ENCODE measurements around the gene SAYSD1. TPM values are rescaled to one million over a fixed set of nuclear protein-coding genes. Genes with fewer than 3 reads are reported as not detected.

Gene SAYSD1
- total and polyA plus RNA-seq, 9 of the 15 experiments (the other 6 are each of a cell fraction or from before 2014, with no cell fraction given): 3.5 to 19.1 (median 12.4) TPM

GRCh38 chr6:39114704-39115599 is at the start of gene SAYSD1 (continued):
- TF ChIP-seq ARID3A (IDR thresholded peaks at IDR 0.05; ENCODE audit: borderline replicate concordance, low read depth, low read length): no peak
- TF ChIP-seq ZNF785 (CRISPR knock-in tag; IDR thresholded peaks at IDR 0.05): no peak
- TF ChIP-seq MYC (IDR thresholded peaks at IDR 0.05; ENCODE audit: low read depth, low read length): peak; percentile 68; the same call in 1 of the 2 replicates
- TF ChIP-seq MYC (CRISPR knock-in tag; IDR thresholded peaks at IDR 0.05; ENCODE audit: borderline replicate concordance, low read depth): 0 out of 2 replicates have a peak, but pooled peaks have one; percentile 80
- peak; percentile 77; the same call in 1 of the 2 replicates for TF ChIP-seq MXI1 (IDR thresholded peaks at IDR 0.05; ENCODE audit: low read depth, low read length)
- peak; percentile 91 for TF ChIP-seq SP1 (CRISPR knock-in tag; IDR thresholded peaks at IDR 0.05)
- TF ChIP-seq FOXK1 (CRISPR knock-in tag; IDR thresholded peaks at IDR 0.05; ENCODE audit: borderline replicate concordance): peak; percentile 88; the same call in 1 of the 2 replicates
- TF ChIP-seq ZNF23 (CRISPR knock-in tag; IDR thresholded peaks at IDR 0.05): no peak
- TF ChIP-seq ZNF121 (CRISPR knock-in tag; conservative IDR thresholded peaks at IDR 0.05): no peak
- peak; percentile 94 for TF ChIP-seq HMGN3 (IDR thresholded peaks at IDR 0.05; ENCODE audit: borderline replicate concordance, extremely low read depth, insufficient read length, low read depth, low read length)
- peak; percentile 66; the same call in 1 of the 2 replicates for TF ChIP-seq ZBTB7A (IDR thresholded peaks at IDR 0.05; ENCODE audit: borderline replicate concordance, control insufficient read depth, low read depth, low read length)
- no peak for TF ChIP-seq SNRNP70 (optimal IDR thresholded peaks at IDR 0.05; ENCODE audit: low read depth, low read length)
- no peak for TF ChIP-seq BDP1 (IDR thresholded peaks at IDR 0.05; ENCODE audit: insufficient read depth, insufficient read length)
- TF ChIP-seq NR2C1 (IDR thresholded peaks at IDR 0.05): no peak
- TF ChIP-seq NR2C1 (tag; IDR thresholded peaks at IDR 0.05): no peak
- TF ChIP-seq BCLAF1 (IDR thresholded peaks at IDR 0.05; ENCODE audit: borderline replicate concordance in 1 of 2, control insufficient read depth in 1 of 2, low read depth in 2 of 2, low read length in 1 of 2): no peak
- TF ChIP-seq KLF10 (CRISPR knock-in tag; IDR thresholded peaks at IDR 0.05): no peak
- TF ChIP-seq THRAP3 (IDR thresholded peaks at IDR 0.05; ENCODE audit: borderline replicate concordance): no peak
- no peak for TF ChIP-seq BRCA1 (IDR thresholded peaks at IDR 0.05)
- TF ChIP-seq BRCA1 (CRISPR knock-in tag; IDR thresholded peaks at IDR 0.05): no peak
- TF ChIP-seq JUN (IDR thresholded peaks at IDR 0.05; ENCODE audit: borderline replicate concordance, low read depth, low read length): peak; percentile 57; the same call in 1 of the 2 replicates
- TF ChIP-seq JUN (CRISPR knock-in tag; IDR thresholded peaks at IDR 0.05; ENCODE audit: borderline replicate concordance): no peak
- peak; percentile 65 for TF ChIP-seq ETV1 (tag; conservative IDR thresholded peaks at IDR 0.05; ENCODE audit: low read depth)
- TF ChIP-seq SRSF7 (optimal IDR thresholded peaks at IDR 0.05; ENCODE audit: low read depth, low read length): no peak
- no peak for TF ChIP-seq XRCC3 (IDR thresholded peaks at IDR 0.05)
